OCI-LY1 (cell line): Measurements from ENCODE around the gene GPR68.

ENCODE experiments used
- CTCF ChIP-seq: fragments of 200-600 bp; sonication (generic), shearing (Covaris generic); IDR thresholded peaks from 2 replicates; pipeline ENCODE4 v1.5.1; 2017; ENCODE audit warnings: mild to moderate bottlenecking, antibody characterized with exemption, low read length, moderate library complexity, mixed read lengths
- EZH2 ChIP-seq: fragments of 200-600 bp; sonication (generic), shearing (Covaris generic); IDR thresholded peaks from 2 replicates; pipeline ENCODE4 v1.8.0; 2017; ENCODE audit warnings: borderline replicate concordance, mixed run types, mild to moderate bottlenecking, antibody characterized with exemption, low read length, moderate library complexity, mixed read lengths

DNA sequence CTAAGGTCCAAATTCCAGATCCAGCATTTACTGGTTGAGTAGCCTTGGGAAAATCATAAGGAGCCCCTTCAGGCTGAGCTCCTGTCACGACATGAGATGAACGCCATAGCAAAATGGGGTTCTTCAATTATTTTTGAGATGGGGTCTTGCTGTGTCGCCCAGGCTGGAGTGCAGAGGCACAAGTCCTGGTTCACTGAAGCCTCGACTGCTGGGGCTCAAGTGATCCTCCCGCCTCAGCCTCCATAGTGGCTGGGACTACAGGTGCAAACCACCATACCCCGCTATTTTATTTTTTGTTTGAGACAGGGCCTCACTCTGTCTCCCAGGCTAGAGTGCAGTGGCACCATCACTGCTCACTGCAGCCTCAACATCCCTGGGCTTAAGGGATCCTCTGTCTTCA is 25.7 kb upstream of the GPR68 start:
- TF ChIP-seq CTCF (no peak), EZH2 (no peak)
